IMR-90 (cell line): ENCODE results near the gene LCE1F.

Experiments used
- BHLHE40 ChIP-seq: fragments of 150-350 bp; IDR thresholded peaks from 2 replicates; pipeline ENCODE4 v1.6.1; 2016; ENCODE audit warnings: mild to moderate bottlenecking, low read depth, low read length
- MAFK ChIP-seq: IDR thresholded peaks from 2 replicates; pipeline ENCODE4 v1.6.1; 2012; ENCODE audit warnings: low read depth, low read length, improper control_type of control experiment
- MXI1 ChIP-seq: IDR thresholded peaks from 2 replicates; pipeline ENCODE4 v1.6.1; 2012; ENCODE audit warnings: low read depth, mild to moderate bottlenecking, low read length, moderate library complexity, borderline replicate concordance
- POLR2A ChIP-seq: IDR thresholded peaks from 2 replicates; pipeline ENCODE4 v1.6.1; 2012; ENCODE audit warnings: mild to moderate bottlenecking, low read depth, low read length
- RCOR1 ChIP-seq: IDR thresholded peaks from 2 replicates; pipeline ENCODE4 v1.6.1; 2012; ENCODE audit warnings: mild to moderate bottlenecking, low read length, improper control_type of control experiment; ENCODE audit not compliant: insufficient replicate concordance
- SMC3 ChIP-seq: fragments of 150-350 bp; IDR thresholded peaks from 2 replicates; pipeline ENCODE4 v1.6.1; 2016; ENCODE audit warnings: low read depth, mild to moderate bottlenecking, antibody characterized with exemption, low read length, moderate library complexity
- TF ChIP-seq, protein P1 (sequence below): conservative IDR thresholded peaks from 2 replicates; pipeline ENCODE4 v1.5.1; 2012; ENCODE audit warnings: mild to moderate bottlenecking, low read depth, low read length, improper control_type of control experiment

DNA sequence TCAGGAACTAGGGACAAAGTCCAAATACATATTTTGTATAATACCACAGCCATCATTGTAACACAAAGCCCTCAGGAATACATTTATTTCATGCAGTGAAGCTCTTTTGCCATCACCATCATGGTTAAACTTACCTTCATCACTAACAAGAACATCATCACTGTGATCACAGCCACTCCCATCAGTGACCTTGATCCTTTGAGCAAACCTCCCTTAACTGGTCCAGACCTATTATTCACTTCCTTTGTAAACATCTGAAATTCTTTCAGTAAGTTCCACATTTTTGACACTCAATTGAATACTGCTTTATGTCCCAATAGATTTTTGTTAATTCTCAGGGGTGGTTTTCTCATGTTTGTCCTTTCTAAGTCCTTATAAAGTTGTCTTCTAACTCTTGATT lies 33.3 kb upstream of the LCE1F start:
- TF ChIP-seq, protein P1, sequence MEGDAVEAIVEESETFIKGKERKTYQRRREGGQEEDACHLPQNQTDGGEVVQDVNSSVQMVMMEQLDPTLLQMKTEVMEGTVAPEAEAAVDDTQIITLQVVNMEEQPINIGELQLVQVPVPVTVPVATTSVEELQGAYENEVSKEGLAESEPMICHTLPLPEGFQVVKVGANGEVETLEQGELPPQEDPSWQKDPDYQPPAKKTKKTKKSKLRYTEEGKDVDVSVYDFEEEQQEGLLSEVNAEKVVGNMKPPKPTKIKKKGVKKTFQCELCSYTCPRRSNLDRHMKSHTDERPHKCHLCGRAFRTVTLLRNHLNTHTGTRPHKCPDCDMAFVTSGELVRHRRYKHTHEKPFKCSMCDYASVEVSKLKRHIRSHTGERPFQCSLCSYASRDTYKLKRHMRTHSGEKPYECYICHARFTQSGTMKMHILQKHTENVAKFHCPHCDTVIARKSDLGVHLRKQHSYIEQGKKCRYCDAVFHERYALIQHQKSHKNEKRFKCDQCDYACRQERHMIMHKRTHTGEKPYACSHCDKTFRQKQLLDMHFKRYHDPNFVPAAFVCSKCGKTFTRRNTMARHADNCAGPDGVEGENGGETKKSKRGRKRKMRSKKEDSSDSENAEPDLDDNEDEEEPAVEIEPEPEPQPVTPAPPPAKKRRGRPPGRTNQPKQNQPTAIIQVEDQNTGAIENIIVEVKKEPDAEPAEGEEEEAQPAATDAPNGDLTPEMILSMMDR: no peak
- no peak for TF ChIP-seq MAFK
- TF ChIP-seq POLR2A: no peak
- no peak for TF ChIP-seq BHLHE40
- TF ChIP-seq SMC3: no peak
- no peak for TF ChIP-seq RCOR1
- TF ChIP-seq MXI1: no peak
